Trophoblast cell (in vitro differentiated cells and primary cell): ENCODE measurements around the gene ANKMY2.
A peak's percentile ranks its signal among the peaks of the same experiment; 100 is the strongest.

ENCODE experiments used
- DNase-seq, 2 donors: peaks; one replicate each; pipeline ENCODE4 v3.0.0-alpha.2; 2016
- H2AFZ ChIP-seq: 2 replicates; pipeline ENCODE4 v1.6.1; 2013; ENCODE audit warnings: low read length, moderate library complexity, mild to moderate bottlenecking; ENCODE audit not compliant: insufficient read depth, poor library complexity
- H2AK5ac ChIP-seq: 2 replicates; pipeline ENCODE4 v1.6.1; 2013; ENCODE audit warnings: mild to moderate bottlenecking, low read length
- H2BK120ac ChIP-seq: 2 replicates; pipeline ENCODE4 v1.6.1; 2013; ENCODE audit warnings: low read length, mild to moderate bottlenecking, moderate library complexity; ENCODE audit not compliant: insufficient read depth, poor library complexity
- H2BK12ac ChIP-seq: 2 replicates; pipeline ENCODE4 v1.6.1; 2013; ENCODE audit warnings: mild to moderate bottlenecking, low read length, moderate library complexity
- H2BK5ac ChIP-seq: 2 replicates; pipeline ENCODE4 v1.6.1; 2013; ENCODE audit warnings: low read length, low read depth, moderate library complexity, mild to moderate bottlenecking; ENCODE audit not compliant: poor library complexity
- H3K14ac ChIP-seq: 2 replicates; pipeline ENCODE4 v1.6.1; 2013; ENCODE audit warnings: mild to moderate bottlenecking, low read length
- H3K18ac ChIP-seq: 2 replicates; pipeline ENCODE4 v1.6.1; 2013; ENCODE audit warnings: mild to moderate bottlenecking, low read length
- H3K23ac ChIP-seq: 2 replicates; pipeline ENCODE4 v1.6.1; 2013; ENCODE audit warnings: low read length
- H3K27ac ChIP-seq: 2 replicates; pipeline ENCODE4 v1.5.1; 2013; ENCODE audit warnings: low read depth, mild to moderate bottlenecking, inconsistent platforms, low read length, moderate library complexity
- H3K27me3 ChIP-seq: 2 replicates; pipeline ENCODE4 v1.6.1; 2013; ENCODE audit warnings: inconsistent platforms, mild to moderate bottlenecking, low read length, moderate library complexity; ENCODE audit not compliant: insufficient read depth
- H3K36me3 ChIP-seq, 2 experiments: 1 replicate in 1 of 2; 2 replicates in 1 of 2; pipeline ENCODE4 v1.6.1; 2013; ENCODE audit warnings: low read length in 2 of 2, mild to moderate bottlenecking in 2 of 2, moderate library complexity in 1 of 2; ENCODE audit not compliant: insufficient read depth in 2 of 2, control insufficient read depth in 1 of 2
- H3K4ac ChIP-seq: 2 replicates; pipeline ENCODE4 v1.6.1; 2013; ENCODE audit warnings: low read depth, mild to moderate bottlenecking, low read length, moderate library complexity
- H3K4me1 ChIP-seq, 2 experiments: 1 replicate in 1 of 2; 2 replicates in 1 of 2; pipeline ENCODE4 v1.6.1; 2013; ENCODE audit warnings: low read length in 2 of 2, mild to moderate bottlenecking in 2 of 2, moderate library complexity in 1 of 2; ENCODE audit not compliant: insufficient read depth in 2 of 2, control insufficient read depth in 1 of 2
- H3K4me2 ChIP-seq: 2 replicates; pipeline ENCODE4 v1.6.1; 2013; ENCODE audit warnings: inconsistent platforms, mild to moderate bottlenecking, low read length, moderate library complexity
- H3K4me3 ChIP-seq: 2 replicates; pipeline ENCODE4 v1.5.1; 2013; ENCODE audit warnings: mild to moderate bottlenecking, low read depth, low read length, inconsistent platforms
- H3K79me1 ChIP-seq: one replicate; pipeline ENCODE4 v1.6.1; 2013; ENCODE audit warnings: low read length
- H3K79me2 ChIP-seq: 2 replicates; pipeline ENCODE4 v1.6.1; 2013; ENCODE audit warnings: low read length, mild to moderate bottlenecking; ENCODE audit not compliant: control insufficient read depth, insufficient read depth, poor library complexity
- H3K9ac ChIP-seq: 2 replicates; pipeline ENCODE4 v1.6.1; 2013; ENCODE audit warnings: mild to moderate bottlenecking, low read length
- H3K9me3 ChIP-seq: 2 replicates; pipeline ENCODE4 v1.6.1; 2013; ENCODE audit warnings: low read depth, mild to moderate bottlenecking, control low read depth, inconsistent platforms, low read length; ENCODE audit not compliant: insufficient read depth
- H4K12ac ChIP-seq: 2 replicates; pipeline ENCODE4 v1.6.1; 2013; ENCODE audit warnings: low read depth, mild to moderate bottlenecking, low read length, moderate library complexity
- H4K8ac ChIP-seq: 2 replicates; pipeline ENCODE4 v1.6.1; 2013; ENCODE audit warnings: low read depth, mild to moderate bottlenecking, low read length, moderate library complexity
- H4K91ac ChIP-seq: one replicate; pipeline ENCODE4 v1.6.1; 2013; ENCODE audit warnings: low read depth, mild to moderate bottlenecking, low read length, moderate library complexity
- WGBS: extraction: QIAGEN DNeasy Blood & Tissue Kit; methylation state at CpG from one replicate; pipeline ENCODE4 v1.1.7; 2013; ENCODE audit warnings: missing lambda C conversion rate; ENCODE audit not compliant: insufficient read length, insufficient coverage; ENCODE audit errors: extremely low coverage; 5-methylcytosine and 5-hydroxymethylcytosine counted together

ANKMY2 gene

GRCh38 chr7:16644157-16644556 lies 1.4 kb downstream of the ANKMY2 start:
- no peak overlapping the region for H3K27ac ChIP-seq
- no peak overlapping the region for H3K14ac ChIP-seq
- peaks cover 2 to 10% of the 10 kb centered on the region in 2 experiments for H3K4me1 ChIP-seq
- no CpG with 5 or more reads among the region's 4 CpGs for WGBS
- no peak overlapping the region for H2AK5ac ChIP-seq
- H3K4ac ChIP-seq, result peak overlapping the region; percentile 53
- peaks cover 1% of the 10 kb centered on the region for H3K9me3 ChIP-seq
- H2BK5ac ChIP-seq, result no peak overlapping the region
- H4K8ac ChIP-seq, result no peak overlapping the region
- H2BK120ac ChIP-seq, result no peak overlapping the region
- peaks cover 20% of the 10 kb centered on the region for H3K79me2 ChIP-seq
- H3K27me3 ChIP-seq, result no peaks in the 10 kb centered on the region
- no peak overlapping the region for H2AFZ ChIP-seq
- no peak overlapping the region for H4K91ac ChIP-seq
- no peak overlapping the region for H3K23ac ChIP-seq
- no peak overlapping the region for H2BK12ac ChIP-seq
- no peak overlapping the region for H3K18ac ChIP-seq
- no peak for DNase-seq
- no peak overlapping the region for H4K12ac ChIP-seq
- no peaks in the 10 kb centered on the region for H3K36me3 ChIP-seq
- H3K4me2 ChIP-seq, result peak overlapping the region; percentile 91
- H3K79me1 ChIP-seq, result peaks cover 18% of the 10 kb centered on the region
- H3K4me3 ChIP-seq, result no peak overlapping the region
- no peak overlapping the region for H3K9ac ChIP-seq

GRCh38 chr7:16638282-16639280 lies 7.0 kb downstream of the ANKMY2 start:
- H4K91ac ChIP-seq, result no peak overlapping the region

GRCh38 chr7:16637379-16637778 lies 8.2 kb downstream of the ANKMY2 start:
- Histone ChIP-seq H3K4ac (no peak overlapping the region), H2AK5ac (no peak overlapping the region), H3K9me3 (no peaks in the 10 kb centered on the region), H3K4me1 (no peaks in the 10 kb centered on the region), H4K8ac (no peak overlapping the region), H4K12ac (no peak overlapping the region), H2BK120ac (no peak overlapping the region), H3K18ac (no peak overlapping the region), H2BK12ac (no peak overlapping the region), H2BK5ac (no peak overlapping the region), H3K14ac (no peak overlapping the region), H3K79me2 (no peaks in the 10 kb centered on the region), H3K36me3 (peaks cover 5% of the 10 kb centered on the region in 2 experiments), H4K91ac (no peak overlapping the region), H3K4me3 (no peak overlapping the region), H3K27me3 (no peaks in the 10 kb centered on the region), H3K27ac (no peak overlapping the region), H3K9ac (no peak overlapping the region), H3K79me1 (no peaks in the 10 kb centered on the region), H2AFZ (no peak overlapping the region), H3K4me2 (no peak overlapping the region), H3K23ac (no peak overlapping the region)
- WGBS, result no CpG with 5 or more reads among the region's 5 CpGs
- DNase-seq, result no peak

More at GRCh38 chr7:16638282-16639280, 7.0 kb downstream of the ANKMY2 start:
- WGBS, result no CpG with 5 or more reads among the region's 7 CpGs
- Histone ChIP-seq H3K79me1 (no peaks in the 10 kb centered on the region), H2AK5ac (no peak overlapping the region), H4K12ac (no peak overlapping the region), H4K8ac (no peak overlapping the region), H2BK5ac (no peak overlapping the region), H2BK120ac (no peak overlapping the region), H2BK12ac (no peak overlapping the region), H3K36me3 (peaks cover 5% of the 10 kb centered on the region in 2 experiments), H3K18ac (no peak overlapping the region), H3K4me2 (no peak overlapping the region), H3K9me3 (no peaks in the 10 kb centered on the region), H3K4ac (no peak overlapping the region), H3K27ac (no peak overlapping the region), H3K9ac (no peak overlapping the region), H3K14ac (no peak overlapping the region), H3K4me1 (peaks cover 0 to 2% of the 10 kb centered on the region in 2 experiments), H3K23ac (no peak overlapping the region), H3K4me3 (no peak overlapping the region), H3K79me2 (no peaks in the 10 kb centered on the region), H3K27me3 (no peaks in the 10 kb centered on the region), H2AFZ (no peak overlapping the region)
- no peak for DNase-seq

DNA sequence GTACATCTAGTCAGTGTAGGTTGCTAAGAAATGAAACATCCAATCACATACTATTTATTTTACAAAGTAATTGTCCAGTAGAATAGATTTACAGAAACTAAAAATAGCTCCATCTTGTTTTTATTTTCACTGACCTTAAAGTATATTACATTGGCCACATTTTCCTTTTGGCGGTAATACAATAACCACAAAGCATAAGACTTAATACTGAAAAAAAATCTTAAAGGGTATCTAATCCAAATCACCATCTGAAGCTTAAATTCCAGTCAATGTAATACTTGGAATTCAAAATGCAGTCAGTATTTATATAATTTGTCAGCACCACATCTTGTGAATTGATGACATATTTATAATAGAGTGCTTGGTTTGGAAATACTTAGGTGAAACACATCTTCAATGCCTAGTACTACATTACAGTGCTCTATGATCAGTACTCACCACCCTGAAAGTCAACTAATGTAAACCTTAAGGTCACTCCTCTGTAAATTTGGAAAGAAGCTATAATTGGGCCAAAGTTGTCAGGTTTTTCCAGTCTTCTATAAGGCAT lies 8.9 kb downstream of the ANKMY2 start:
- no peak overlapping the region for H4K8ac ChIP-seq
- no peak overlapping the region for H4K12ac ChIP-seq
- no peak overlapping the region for H3K4me2 ChIP-seq
- H3K27ac ChIP-seq, result no peak overlapping the region
- H3K14ac ChIP-seq, result no peak overlapping the region
- H4K91ac ChIP-seq, result no peak overlapping the region
- H3K4ac ChIP-seq, result no peak overlapping the region
- H3K36me3 ChIP-seq, result peaks cover 5% of the 10 kb centered on the region in 2 experiments
- H3K79me1 ChIP-seq, result no peaks in the 10 kb centered on the region
- H3K4me3 ChIP-seq, result no peak overlapping the region
- WGBS, result no CpG with 5 or more reads among the region's 1 CpG
- no peak overlapping the region for H3K18ac ChIP-seq
- H2BK12ac ChIP-seq, result no peak overlapping the region
- no peaks in the 10 kb centered on the region for H3K79me2 ChIP-seq
- H2BK120ac ChIP-seq, result no peak overlapping the region
- H2BK5ac ChIP-seq, result no peak overlapping the region
- no peaks in the 10 kb centered on the region for H3K4me1 ChIP-seq
- no peak overlapping the region for H2AFZ ChIP-seq
- no peak for DNase-seq
- H3K9me3 ChIP-seq, result no peaks in the 10 kb centered on the region
- H2AK5ac ChIP-seq, result no peak overlapping the region
- H3K27me3 ChIP-seq, result no peaks in the 10 kb centered on the region
- H3K9ac ChIP-seq, result no peak overlapping the region
- H3K23ac ChIP-seq, result no peak overlapping the region
